ENCODE data around the gene KIAA1191.
A peak's percentile ranks its signal among the peaks of the same experiment; 100 is the strongest.

Gene KIAA1191

DNA sequence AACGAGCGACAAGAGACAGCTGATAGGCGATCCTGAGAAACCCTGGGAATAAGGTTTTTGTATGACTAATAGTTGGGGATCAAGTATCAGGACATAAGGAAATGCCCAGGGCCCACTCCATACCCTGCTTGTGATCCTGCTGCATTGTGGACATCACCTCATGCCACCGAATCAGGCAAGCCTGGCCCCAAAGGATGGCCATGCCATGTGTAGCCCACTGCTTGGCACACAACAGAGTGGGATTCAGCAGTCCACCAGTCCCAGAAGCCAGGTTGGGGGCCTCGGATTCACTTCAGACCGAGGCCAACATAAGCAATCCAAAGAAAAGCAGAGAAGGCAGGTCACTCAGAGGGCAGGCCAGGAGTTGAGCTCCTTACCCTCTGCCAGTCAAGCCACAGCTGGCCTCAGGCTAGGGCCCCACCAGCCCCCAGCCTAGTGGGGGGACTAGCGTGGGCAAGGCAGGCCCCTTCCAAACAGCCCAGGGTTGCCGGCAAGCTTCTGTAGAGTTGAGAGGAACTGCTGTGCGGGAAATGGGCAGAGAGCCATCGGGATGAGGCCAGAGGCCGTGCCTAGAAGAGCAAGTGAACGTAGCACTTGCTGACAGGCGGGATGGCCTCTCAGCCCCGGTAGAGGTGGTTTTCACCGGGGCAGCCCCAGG is 21.8 kb upstream of the KIAA1191 start:
- peaks cover 28% of the 10 kb centered on the region for H3K4me1 Mint-ChIP-seq (ENCODE audit: low read depth)
- no peak overlapping the region for H3K27ac Mint-ChIP-seq
- no peak for DNase-seq
- H3K27me3 Mint-ChIP-seq: no peaks in the 10 kb centered on the region
- H3K4me3 Mint-ChIP-seq: no peak overlapping the region
- peaks cover 99% of the 10 kb centered on the region for H3K36me3 Mint-ChIP-seq (ENCODE audit: low read depth)
- no peaks in the 10 kb centered on the region for H3K9me3 Mint-ChIP-seq

DNA sequence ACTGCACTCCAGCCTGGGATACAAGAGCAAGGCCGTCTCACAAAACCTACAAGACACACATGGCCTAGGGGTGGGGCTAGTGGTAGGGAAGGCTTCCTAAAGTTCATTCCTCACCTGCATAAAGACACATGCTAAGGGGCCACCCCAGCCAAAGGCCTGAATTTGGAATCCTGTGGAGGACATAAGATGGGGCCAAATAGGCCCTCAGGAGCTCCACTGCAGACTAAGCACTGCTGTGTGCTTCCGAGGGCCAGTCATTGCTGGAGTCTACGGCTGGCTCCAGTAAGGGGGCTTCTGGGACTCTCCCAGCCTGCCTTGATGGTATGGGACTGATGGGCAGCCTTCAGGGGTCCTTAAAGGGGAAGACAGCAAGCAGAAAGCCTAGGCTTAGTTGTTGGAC is 21.2 kb upstream of the KIAA1191 start:
- peaks cover 99% of the 10 kb centered on the region for H3K36me3 Mint-ChIP-seq (ENCODE audit: low read depth)
- no peaks in the 10 kb centered on the region for H3K27me3 Mint-ChIP-seq
- peak overlapping the region; percentile 50 for H3K27ac Mint-ChIP-seq
- DNase-seq: no peak
- H3K4me1 Mint-ChIP-seq (ENCODE audit: low read depth): peaks cover 27% of the 10 kb centered on the region
- no peaks in the 10 kb centered on the region for H3K9me3 Mint-ChIP-seq
- no peak overlapping the region for H3K4me3 Mint-ChIP-seq

DNA sequence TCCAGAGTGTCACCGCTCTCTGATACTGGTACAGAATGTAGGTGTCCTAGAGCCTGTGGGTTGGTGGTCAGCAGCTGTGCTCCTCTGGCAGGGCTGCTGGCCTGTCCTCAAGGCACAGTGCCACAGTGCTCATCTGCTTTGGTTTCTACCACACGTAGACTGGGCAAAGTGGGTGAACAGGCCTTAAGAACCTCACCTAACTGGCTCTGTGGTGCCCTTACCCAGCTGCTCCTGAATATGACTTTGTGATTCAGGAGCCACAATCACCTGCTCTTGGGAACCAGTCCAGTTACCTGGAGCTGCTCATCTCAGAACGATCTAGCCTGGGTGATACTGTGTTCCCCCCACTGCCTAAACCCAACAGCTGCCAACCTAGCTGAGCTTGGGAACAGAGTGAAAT is 20.4 kb upstream of the KIAA1191 start:
- peaks cover 22% of the 10 kb centered on the region for H3K4me1 Mint-ChIP-seq (ENCODE audit: low read depth)
- DNase-seq: no peak
- no peak overlapping the region for H3K4me3 Mint-ChIP-seq
- no peaks in the 10 kb centered on the region for H3K27me3 Mint-ChIP-seq
- no peaks in the 10 kb centered on the region for H3K9me3 Mint-ChIP-seq
- peaks cover 98% of the 10 kb centered on the region for H3K36me3 Mint-ChIP-seq (ENCODE audit: low read depth)
- peak overlapping the region; percentile 50 for H3K27ac Mint-ChIP-seq

DNA sequence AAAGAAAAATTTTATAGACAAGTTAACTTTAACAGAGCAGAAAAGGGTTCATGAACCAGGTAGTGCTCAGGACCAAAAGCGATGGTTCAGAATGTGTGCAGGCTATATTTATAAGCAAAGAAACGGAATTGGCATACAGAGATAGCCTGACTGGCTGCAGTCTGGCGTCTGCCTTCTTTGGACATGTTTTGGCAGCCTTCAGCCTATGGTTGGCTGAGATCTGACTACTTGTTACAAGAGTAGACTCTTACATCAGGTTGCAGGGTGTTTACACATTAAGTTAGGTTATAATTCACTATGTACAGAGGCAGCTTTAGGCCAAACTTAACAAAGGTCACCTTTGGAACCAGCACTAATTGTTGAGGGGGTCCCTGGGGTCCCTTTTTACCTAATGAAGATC is 19.9 kb upstream of the KIAA1191 start:
- no peak for DNase-seq
- Mint-ChIP-seq H3K27me3 (no peaks in the 10 kb centered on the region), H3K4me3 (no peak overlapping the region), H3K4me1 (ENCODE audit: low read depth) (peaks cover 16% of the 10 kb centered on the region), H3K27ac (peak overlapping the region; percentile 33), H3K9me3 (no peaks in the 10 kb centered on the region), H3K36me3 (ENCODE audit: low read depth) (peaks cover 97% of the 10 kb centered on the region)

DNA sequence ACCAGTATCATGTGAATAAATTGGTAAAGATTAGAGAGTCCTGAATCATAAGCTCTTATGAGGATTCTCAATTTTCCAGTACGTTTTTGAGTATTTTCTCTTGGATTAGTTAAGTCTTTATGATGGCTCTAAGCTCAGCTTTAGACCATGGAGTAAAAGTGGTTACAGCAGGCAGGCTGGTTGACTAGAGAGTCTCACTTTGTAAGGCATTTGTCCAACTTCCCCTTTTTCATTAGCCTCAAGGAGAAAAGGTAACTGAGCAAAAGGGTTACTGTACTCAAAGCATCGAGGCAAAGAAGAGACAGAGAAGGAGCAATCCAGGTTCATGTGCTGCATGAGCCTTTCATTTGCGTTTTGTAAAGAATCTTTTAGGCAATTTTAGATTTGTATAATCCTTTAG is 18.3 kb upstream of the KIAA1191 start:
- no peaks in the 10 kb centered on the region for H3K27me3 Mint-ChIP-seq
- H3K4me1 Mint-ChIP-seq (ENCODE audit: low read depth): peaks cover 2% of the 10 kb centered on the region
- no peak overlapping the region for H3K27ac Mint-ChIP-seq
- no peak for DNase-seq
- peaks cover 95% of the 10 kb centered on the region for H3K36me3 Mint-ChIP-seq (ENCODE audit: low read depth)
- no peak overlapping the region for H3K4me3 Mint-ChIP-seq
- no peaks in the 10 kb centered on the region for H3K9me3 Mint-ChIP-seq

DNA sequence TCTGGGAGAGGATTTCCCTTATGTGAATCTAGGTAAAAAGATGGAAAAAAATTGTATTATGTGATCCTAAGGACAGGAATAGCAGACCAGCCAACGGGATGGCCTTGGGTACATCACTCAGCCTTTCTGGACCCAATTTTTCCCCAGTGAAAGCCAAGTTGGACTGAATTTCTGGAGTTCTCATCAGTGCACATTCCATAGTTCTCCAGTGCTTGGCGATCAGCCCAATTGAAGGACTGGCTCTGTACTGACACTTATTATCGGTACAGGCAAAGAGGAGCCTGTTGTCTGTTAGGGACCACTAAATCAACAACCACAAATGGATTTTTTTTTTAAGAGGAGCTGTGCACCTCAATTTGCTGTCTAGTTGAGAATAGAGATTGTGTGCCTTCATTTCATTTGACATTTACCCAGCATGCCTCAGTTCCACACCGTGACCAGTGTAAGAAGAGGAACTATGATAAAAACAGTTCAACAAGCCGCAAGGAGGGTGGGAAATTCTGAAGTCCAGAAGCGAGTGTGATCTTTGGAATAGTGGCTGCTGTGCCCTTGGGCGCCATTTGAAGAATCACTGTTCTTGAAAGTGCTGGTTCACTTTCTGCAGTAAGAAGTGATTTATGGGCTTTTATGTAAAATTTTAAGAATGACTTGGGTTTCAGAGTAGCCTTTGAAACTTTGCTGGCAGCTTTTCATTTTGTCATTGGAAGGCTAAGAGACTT is 11.7 kb upstream of the KIAA1191 start:
- Mint-ChIP-seq H3K9me3 (no peaks in the 10 kb centered on the region), H3K27ac (no peak overlapping the region), H3K27me3 (no peaks in the 10 kb centered on the region), H3K36me3 (ENCODE audit: low read depth) (peaks cover 83% of the 10 kb centered on the region), H3K4me3 (no peak overlapping the region), H3K4me1 (ENCODE audit: low read depth) (no peaks in the 10 kb centered on the region)
- no peak for DNase-seq

DNA sequence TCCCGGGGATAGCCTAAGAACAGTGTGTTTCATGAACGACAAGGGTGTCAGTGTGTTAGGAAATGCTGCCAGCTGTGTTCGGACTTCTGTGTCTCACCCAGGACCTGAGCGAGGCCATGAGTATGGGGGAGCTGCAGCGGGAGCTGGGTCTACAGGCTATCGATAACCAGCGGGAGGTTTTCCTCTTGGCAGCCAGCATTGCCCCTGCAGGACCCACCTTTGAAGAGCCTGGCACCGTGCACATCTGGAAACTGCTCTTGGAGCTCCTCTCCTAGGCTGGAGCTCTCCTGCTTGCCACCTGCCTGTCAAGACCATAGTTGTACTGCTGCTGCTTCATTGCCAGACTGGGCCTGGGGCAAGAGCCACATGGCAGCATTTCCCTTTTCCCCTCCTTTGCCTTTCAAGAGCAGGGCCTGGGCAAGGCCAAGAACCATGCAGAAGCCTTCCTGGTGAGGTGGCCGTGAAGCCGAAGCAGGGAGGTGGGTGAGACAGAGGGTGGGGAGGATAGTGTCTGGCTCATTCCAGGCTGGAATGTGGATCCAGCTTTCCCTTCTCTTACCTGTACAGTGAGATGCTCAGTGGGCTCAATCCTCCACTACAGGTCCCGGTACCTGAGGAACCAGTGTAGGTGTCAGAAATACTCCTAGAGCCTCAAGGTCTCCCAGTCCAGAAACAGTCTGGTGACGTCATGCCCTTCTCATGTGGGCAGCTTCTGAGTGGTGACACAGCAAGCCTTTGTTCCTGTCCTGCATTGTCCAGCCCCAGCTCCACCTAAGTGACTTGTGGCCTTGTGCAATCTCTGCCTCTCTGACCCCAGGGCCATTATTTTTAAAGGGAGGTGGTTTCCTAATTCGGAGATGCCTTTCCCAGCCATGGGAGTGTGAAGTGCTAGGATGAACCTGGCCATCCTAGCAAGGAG is 10.3 kb upstream of the KIAA1191 start:
- Mint-ChIP-seq H3K36me3 (ENCODE audit: low read depth) (peaks cover 82% of the 10 kb centered on the region), H3K27ac (no peak overlapping the region)

DNA sequence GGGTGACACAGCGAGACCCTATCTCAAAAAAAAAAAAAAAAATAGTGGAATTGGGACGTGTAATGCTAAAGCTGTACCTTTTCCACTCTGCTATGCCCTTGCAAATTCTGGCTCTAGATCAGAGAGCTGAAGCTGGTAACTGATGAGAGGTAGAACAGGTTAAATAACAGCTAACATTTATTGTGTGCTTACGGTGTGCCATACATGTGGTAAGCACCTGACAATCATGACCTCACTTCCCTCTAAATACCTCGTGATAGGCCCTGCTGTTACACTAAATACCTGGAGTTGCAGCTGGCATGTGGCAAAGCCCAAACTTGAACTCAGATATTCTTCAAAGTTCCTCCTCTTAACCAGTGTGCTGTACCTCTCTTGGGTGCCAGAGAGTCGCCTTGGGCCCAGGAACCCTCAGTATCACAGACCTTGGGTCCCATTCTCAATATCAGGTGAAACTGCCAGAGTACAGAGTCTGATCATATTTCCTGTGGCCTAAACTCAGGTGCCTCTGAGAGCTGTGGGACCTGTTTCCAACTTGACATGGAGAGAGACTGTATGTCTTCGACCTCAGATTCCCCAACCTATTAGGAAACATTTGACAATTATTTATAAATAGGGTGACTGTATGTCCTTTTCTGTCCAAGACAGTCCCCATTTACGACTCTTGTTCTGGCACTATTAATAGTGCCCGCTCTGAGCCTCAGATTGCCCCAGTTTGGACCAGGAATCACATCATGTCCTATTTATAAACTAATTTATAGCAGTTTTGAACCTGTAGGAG is 8.6 kb upstream of the KIAA1191 start:
- Mint-ChIP-seq H3K27ac (peak overlapping the region; percentile 26), H3K4me3 (no peak overlapping the region), H3K4me1 (ENCODE audit: low read depth) (peaks cover 12% of the 10 kb centered on the region), H3K27me3 (no peaks in the 10 kb centered on the region), H3K9me3 (no peaks in the 10 kb centered on the region), H3K36me3 (ENCODE audit: low read depth) (peaks cover 70% of the 10 kb centered on the region)
- no peak for DNase-seq

More for the DNA sequence above, 10.3 kb upstream of the KIAA1191 start:
- Mint-ChIP-seq H3K4me1 (ENCODE audit: low read depth) (peaks cover 7% of the 10 kb centered on the region), H3K4me3 (no peak overlapping the region), H3K9me3 (no peaks in the 10 kb centered on the region), H3K27me3 (no peaks in the 10 kb centered on the region)
- no peak for DNase-seq

DNA sequence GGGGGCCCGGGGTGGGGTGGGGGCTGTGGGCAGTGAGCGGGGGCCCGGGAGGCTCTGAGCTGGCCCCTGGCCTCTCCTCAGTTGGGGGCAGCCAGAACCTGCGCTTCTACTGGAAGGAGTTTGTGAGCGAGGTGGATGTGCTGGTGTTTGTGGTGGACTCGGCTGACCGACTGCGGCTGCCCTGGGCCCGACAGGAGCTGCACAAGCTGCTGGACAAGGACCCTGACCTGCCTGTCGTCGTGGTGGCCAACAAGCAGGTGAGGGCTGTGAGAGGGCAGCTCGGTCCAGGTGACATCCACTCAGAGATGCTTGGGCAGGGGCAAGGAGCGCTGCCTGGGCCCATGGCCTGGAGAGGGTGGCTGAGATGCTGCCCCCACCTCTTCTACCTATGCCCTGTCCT is 7.2 kb upstream of the KIAA1191 start:
- no peaks in the 10 kb centered on the region for H3K9me3 Mint-ChIP-seq
- H3K27ac Mint-ChIP-seq: no peak overlapping the region
- H3K36me3 Mint-ChIP-seq (ENCODE audit: low read depth): peaks cover 63% of the 10 kb centered on the region
- no peak for DNase-seq
- H3K4me3 Mint-ChIP-seq: no peak overlapping the region
- peaks cover 17% of the 10 kb centered on the region for H3K4me1 Mint-ChIP-seq (ENCODE audit: low read depth)
- no peaks in the 10 kb centered on the region for H3K27me3 Mint-ChIP-seq

DNA sequence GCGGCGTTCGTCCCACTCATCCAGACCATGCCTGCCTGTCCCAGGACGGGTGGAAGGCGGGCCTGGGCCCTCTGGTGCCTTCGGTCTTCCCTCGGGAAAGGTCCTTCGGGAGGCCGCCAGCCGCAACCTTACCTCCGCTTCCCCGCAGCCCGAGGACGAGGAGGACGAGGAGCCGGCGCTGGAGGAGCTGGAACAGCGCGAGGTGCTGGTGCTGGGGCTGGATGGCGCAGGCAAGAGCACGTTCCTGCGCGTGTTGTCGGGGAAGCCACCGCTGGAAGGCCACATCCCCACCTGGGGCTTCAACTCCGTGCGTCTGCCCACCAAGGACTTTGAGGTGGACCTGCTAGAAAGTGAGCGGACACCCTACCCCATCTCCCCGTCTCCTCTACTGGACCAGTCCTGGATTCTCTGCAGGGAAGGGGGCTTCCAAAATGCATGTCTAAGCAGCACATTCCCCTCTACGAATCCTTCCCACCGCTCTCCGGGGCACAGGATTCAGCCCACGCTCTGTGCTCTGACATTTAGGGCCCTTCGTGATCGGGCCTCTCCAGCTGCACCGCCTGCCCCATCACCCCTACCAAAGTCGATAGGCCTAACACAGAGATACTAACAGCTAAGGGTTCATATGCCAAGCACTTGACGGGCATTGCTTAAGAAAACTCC is 4.8 kb upstream of the KIAA1191 start:
- peak overlapping the region; percentile 72 for H3K27ac Mint-ChIP-seq
- H3K27me3 Mint-ChIP-seq: no peaks in the 10 kb centered on the region
- H3K4me3 Mint-ChIP-seq: peak overlapping the region; percentile 77
- H3K9me3 Mint-ChIP-seq: no peaks in the 10 kb centered on the region
- peaks cover 28% of the 10 kb centered on the region for H3K4me1 Mint-ChIP-seq (ENCODE audit: low read depth)
- peaks cover 44% of the 10 kb centered on the region for H3K36me3 Mint-ChIP-seq (ENCODE audit: low read depth)
- DNase-seq: peak; percentile 42

DNA sequence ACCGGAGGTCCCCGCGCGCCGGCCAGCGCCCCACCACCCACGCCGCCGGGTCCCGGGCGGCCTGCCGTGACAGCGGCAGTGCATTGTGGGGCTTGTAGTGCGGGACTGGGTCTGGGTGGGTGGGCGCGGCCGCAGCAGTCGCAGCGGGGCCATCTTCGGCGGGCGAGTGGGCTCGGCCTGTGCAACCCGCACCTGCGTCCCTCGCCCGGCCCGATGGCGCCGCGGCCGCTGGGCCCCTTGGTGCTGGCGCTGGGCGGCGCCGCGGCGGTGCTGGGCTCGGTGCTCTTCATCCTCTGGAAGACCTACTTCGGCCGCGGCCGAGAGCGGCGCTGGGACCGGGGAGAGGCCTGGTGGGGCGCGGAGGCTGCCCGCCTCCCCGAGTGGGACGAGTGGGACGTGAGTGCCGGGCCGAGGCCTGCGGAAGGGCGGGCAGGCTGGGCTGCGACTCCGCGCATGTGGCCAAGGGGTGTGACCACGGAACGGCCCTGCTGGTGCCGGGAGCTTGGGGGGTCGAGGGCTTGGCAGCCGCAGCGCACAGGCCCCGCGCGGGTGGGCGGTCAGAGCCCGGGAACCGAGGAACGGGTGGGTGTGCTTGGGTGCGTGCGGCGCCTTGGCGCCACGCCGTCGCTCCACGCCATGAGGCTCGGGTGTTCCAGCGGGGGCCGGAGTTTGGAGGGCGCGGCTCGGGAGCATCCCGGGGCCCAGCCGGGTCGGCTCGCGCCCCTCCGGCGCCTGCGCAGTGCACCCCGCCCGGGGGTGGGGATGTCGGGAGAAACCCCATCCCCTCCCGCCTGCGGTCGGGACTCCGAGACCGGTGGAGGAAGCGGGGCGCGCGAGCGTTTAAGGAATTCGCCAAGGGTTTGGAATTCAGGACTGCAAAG is 4.0 kb upstream of the KIAA1191 start, which contains the start of gene ARL10:
Gene ARL10, plus strand, starts transcription at position 137 of the 881 bp plus-strand sequence. Its CDS starts 77 bp downstream, at position 214.
- peak within 1 kb of the TSS; percentile 77 for H3K4me3 Mint-ChIP-seq
- peaks cover 43% of the 10 kb centered on the region for H3K36me3 Mint-ChIP-seq (ENCODE audit: low read depth)
- H3K9me3 Mint-ChIP-seq: no peaks in the 10 kb centered on the region
- H3K4me1 Mint-ChIP-seq (ENCODE audit: low read depth): peaks cover 28% of the 10 kb centered on the region
- H3K27ac Mint-ChIP-seq: peak within 1 kb of the TSS; percentile 77
- DNase-seq: peak; percentile 80
- no peaks in the 10 kb centered on the region for H3K27me3 Mint-ChIP-seq

DNA sequence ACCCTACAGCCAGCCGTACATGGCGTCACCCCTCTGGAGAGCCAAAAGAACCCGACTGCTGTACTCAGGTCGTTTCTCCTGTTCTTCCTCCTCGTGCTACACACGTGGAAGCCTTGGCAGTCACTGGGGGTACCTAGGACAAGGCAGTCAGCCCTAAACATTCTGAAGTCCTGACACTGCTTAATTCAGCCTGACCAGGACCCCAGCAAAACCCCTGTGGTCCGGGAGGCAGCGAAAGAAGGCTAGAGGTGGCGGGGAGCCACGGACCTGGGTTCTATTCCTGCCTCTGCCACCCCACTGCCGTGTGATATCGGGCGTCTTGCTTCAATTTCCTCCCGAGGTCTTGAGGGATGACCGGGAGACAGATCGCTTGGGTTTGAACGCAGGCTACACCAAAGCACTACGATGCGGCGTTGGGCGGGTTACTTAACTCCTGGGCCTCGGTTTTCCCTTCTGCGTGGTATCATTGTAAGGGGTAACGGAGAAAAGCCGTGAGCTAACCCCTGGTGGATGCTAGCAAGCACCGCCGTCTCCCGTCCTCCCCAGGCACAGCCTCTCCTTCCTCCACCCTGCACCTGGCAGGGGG is 3.3 kb upstream of the KIAA1191 start:
- peaks cover 28% of the 10 kb centered on the region for H3K4me1 Mint-ChIP-seq (ENCODE audit: low read depth)
- DNase-seq: peak; percentile 35
- H3K9me3 Mint-ChIP-seq: no peaks in the 10 kb centered on the region
- peak overlapping the region; percentile 77 for H3K4me3 Mint-ChIP-seq
- peaks cover 36% of the 10 kb centered on the region for H3K36me3 Mint-ChIP-seq (ENCODE audit: low read depth)
- no peaks in the 10 kb centered on the region for H3K27me3 Mint-ChIP-seq
- peak overlapping the region; percentile 77 for H3K27ac Mint-ChIP-seq

DNA sequence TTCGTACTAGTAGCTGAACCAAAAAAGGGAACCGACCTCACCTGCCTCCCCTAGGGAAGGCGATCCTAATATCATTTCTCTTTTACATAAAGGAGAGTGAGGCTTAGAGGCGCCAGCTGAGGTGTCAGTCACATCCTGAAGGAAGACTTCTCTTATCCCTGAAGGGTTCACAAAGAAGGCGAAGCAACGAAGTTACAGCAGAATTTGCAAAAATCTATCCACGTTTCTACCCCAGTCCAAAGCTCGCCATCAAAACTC is 598 bp upstream of the KIAA1191 start:
- Mint-ChIP-seq H3K27me3 (no peaks in the 10 kb centered on the region), H3K4me3 (peak overlapping the region; percentile 99), H3K36me3 (ENCODE audit: low read depth) (peaks cover 39% of the 10 kb centered on the region), H3K4me1 (ENCODE audit: low read depth) (peaks cover 39% of the 10 kb centered on the region), H3K9me3 (no peaks in the 10 kb centered on the region), H3K27ac (peak overlapping the region; percentile 99)
- DNase-seq: no peak

All from activated T-cell treated with anti-CD3 and anti-CD28 coated beads, Interleukin-2, amount 50 U/mL, for 24 hours (primary cell).